ENCODE results near the gene STK16. TPM values are rescaled to one million over a fixed set of nuclear protein-coding genes. Genes with fewer than 3 reads are reported as not detected.

The STK16 gene
- total and polyA plus RNA-seq, 2 experiments from 2014 or later = 15.8 to 28.5 TPM

DNA sequence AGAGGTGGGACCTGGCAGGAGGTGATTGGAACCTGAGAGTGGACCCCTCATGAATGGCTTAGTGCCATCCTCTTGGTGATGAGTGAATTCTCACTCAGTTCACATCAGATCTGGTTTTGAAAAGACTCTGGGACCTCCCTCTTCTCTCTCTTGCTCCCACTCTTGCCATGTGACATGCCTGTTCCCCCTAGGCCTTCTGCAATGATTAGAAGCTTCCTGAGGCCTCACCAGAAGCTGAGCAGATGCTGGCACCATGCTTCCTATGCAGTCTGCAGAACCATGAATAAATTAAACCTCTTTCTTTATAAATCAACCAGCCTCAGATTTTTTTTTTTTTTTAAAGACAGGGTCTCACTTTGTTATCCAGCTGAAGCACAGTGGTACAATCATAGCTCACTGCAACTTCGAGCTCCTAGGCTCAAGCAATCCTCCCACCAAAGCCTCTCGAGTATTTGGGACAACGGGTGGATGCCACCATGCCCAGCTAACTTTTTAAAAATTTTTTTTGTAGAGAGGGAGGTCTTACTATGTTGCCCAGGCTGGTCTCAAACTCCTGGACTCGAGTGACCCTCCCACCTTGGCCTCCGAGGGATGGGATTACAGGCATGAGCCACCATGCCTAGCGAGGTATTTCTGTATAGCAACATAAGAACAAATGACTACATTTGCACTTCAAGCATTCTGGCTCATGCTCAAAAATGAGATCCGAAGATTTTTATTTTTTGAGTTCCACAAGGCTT is 40.7 kb upstream of the STK16 start:
- peaks cover 8% of the 10 kb centered on the region for H3K36me3 ChIP-seq
- H3K9me3 ChIP-seq (ENCODE audit: low read depth) = no peaks in the 10 kb centered on the region
- TF ChIP-seq, protein P1, sequence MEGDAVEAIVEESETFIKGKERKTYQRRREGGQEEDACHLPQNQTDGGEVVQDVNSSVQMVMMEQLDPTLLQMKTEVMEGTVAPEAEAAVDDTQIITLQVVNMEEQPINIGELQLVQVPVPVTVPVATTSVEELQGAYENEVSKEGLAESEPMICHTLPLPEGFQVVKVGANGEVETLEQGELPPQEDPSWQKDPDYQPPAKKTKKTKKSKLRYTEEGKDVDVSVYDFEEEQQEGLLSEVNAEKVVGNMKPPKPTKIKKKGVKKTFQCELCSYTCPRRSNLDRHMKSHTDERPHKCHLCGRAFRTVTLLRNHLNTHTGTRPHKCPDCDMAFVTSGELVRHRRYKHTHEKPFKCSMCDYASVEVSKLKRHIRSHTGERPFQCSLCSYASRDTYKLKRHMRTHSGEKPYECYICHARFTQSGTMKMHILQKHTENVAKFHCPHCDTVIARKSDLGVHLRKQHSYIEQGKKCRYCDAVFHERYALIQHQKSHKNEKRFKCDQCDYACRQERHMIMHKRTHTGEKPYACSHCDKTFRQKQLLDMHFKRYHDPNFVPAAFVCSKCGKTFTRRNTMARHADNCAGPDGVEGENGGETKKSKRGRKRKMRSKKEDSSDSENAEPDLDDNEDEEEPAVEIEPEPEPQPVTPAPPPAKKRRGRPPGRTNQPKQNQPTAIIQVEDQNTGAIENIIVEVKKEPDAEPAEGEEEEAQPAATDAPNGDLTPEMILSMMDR (IDR thresholded peaks at IDR 0.05; ENCODE audit: low read depth, low read length) = no peak
- DNase-seq (ENCODE audit: low read depth in 1 of 2, low spot score in 1 of 2) = no peak
- no peaks in the 10 kb centered on the region for H3K4me1 ChIP-seq (ENCODE audit: low read depth)
- no peak overlapping the region for H3K27ac ChIP-seq
- no peaks in the 10 kb centered on the region for H3K27me3 ChIP-seq
- no peak overlapping the region for H3K4me3 ChIP-seq

DNA sequence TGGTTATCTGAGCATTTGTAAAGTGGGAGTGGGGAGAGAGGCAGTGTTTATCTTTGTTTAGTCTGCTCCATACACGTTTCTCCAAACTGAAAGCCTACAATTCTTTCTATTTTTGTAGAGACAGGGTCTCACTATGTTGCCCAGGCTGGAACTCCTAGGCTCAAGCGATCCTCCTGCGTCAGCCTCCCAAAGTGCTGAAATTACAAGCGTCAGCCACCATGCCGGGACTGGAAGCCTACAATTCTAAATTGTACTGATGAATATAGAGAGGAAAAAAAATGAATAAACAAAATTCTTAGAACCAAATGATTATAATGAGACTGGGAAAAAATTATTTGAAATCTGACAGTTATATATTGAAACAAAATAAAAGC is 40.1 kb upstream of the STK16 start:
- Histone ChIP-seq H3K9me3 (ENCODE audit: low read depth) (no peaks in the 10 kb centered on the region), H3K27me3 (no peaks in the 10 kb centered on the region), H3K27ac (no peak overlapping the region), H3K4me1 (ENCODE audit: low read depth) (no peaks in the 10 kb centered on the region), H3K4me3 (no peak overlapping the region), H3K36me3 (peaks cover 8% of the 10 kb centered on the region)
- DNase-seq (ENCODE audit: low read depth in 1 of 2, low spot score in 1 of 2) = no peak
- TF ChIP-seq, protein P1 (IDR thresholded peaks at IDR 0.05; ENCODE audit: low read depth, low read length) = no peak

DNA sequence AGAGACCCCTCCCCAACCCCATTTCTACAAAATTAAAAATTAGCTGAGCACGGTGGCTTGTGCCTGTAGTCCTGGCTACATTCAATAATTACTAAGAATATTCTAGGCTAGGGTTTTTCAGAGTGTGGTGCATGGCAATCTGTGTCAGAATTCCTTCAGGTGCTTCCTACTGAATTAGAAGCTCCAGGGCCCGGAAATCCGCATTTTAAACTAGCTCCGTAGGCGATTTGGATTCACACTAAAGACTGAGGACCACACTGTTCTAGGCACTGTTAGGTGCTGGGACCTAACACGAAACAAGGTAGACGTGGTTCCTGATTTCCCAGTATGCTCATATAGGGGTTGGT is 39.3 kb upstream of the STK16 start:
- H3K27ac ChIP-seq = peak overlapping the region; percentile 86
- no peaks in the 10 kb centered on the region for H3K27me3 ChIP-seq
- peak overlapping the region; percentile 69 for H3K4me3 ChIP-seq
- H3K36me3 ChIP-seq = peaks cover 8% of the 10 kb centered on the region
- no peaks in the 10 kb centered on the region for H3K9me3 ChIP-seq (ENCODE audit: low read depth)
- no peaks in the 10 kb centered on the region for H3K4me1 ChIP-seq (ENCODE audit: low read depth)
- TF ChIP-seq, protein P1 (IDR thresholded peaks at IDR 0.05; ENCODE audit: low read depth, low read length) = no peak
- no peak for DNase-seq (ENCODE audit: low read depth in 1 of 2, low spot score in 1 of 2)

DNA sequence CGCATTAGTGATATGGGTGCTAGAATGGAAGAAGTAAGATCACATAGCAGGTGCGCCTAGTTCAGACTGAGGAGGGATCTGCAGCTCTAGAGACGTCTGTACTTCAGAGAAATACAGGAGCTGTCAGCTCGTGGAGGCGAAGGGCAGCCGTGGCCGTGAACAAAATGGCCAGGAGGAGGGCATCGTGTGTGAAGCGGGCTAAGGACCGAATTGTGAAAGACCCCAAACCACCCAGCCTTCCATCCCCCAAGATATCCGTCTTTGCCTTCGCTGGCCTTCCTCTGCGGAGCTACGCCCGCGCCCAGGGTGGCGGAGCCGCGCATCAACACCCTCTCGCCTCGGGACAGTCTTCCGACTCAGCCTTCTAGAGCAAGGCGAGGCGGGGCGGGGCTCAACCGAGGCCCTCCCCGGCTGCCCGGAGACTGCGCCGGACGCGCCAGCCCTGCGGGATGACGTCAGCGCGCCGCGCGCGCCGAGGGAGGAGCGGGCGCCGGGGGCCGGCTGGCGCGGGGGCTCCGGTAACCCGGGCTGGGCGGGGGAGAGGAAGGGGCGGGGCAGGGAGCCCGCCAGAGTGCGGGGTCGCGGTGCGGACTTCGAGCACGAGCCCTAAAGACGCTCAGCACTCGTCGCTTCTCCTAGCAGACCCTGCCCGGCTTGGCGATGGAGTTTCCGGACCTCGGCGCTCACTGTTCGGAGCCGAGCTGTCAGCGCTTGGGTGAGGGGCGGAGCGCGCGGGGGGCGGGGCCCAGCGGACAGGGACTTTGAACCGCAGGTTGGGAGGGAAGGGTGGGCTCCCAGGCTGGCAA is 38.7 kb upstream of the STK16 start, which contains the start of gene ZFAND2B:
TSS of gene ZFAND2B (plus strand) at position 455 of the 806 bp plus-strand sequence. CDS start at position 661, 206 bp downstream.
- Histone ChIP-seq H3K4me3 (peak within 1 kb of the TSS; percentile 69), H3K4me1 (ENCODE audit: low read depth) (no peaks in the 10 kb centered on the region), H3K27ac (peak within 1 kb of the TSS; percentile 86), H3K9me3 (ENCODE audit: low read depth) (no peaks in the 10 kb centered on the region), H3K27me3 (no peaks in the 10 kb centered on the region), H3K36me3 (peaks cover 8% of the 10 kb centered on the region)
- DNase-seq (ENCODE audit: low read depth in 1 of 2, low spot score in 1 of 2) = peak; percentile 95 to 97
- TF ChIP-seq, protein P1 (IDR thresholded peaks at IDR 0.05; ENCODE audit: low read depth, low read length) = no peak

DNA sequence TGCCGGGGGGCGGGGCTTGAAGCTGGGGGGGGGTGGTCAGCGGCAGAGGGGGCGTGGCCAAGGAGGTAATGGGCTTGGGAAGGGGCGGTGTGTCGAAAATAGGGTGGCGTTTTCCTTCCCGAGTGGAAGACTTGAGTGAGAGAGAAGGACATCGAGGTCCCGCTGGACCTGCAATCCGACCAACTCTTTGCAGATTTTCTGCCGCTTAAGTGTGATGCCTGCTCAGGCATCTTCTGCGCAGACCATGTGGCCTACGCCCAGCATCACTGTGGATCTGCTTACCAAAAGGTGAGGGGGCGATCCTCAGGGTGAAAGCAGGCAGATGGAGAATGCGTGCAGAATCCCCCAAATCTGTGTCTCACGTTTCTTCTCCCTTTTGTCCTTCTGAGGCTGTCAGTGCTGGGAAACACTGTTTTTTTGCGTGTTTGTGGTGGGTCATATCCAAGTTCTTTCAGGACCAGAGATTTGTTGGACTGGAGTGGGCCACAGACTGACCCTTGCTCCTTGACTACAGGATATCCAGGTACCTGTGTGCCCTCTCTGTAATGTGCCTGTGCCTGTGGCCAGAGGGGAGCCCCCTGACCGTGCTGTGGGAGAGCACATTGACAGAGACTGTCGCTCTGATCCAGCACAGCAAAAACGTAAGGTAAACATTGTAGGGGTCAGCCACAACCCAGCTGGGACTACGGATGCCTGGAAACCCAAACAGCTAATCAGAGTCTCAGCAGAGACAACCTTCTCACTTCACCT is 38.0 kb upstream of the STK16 start:
- peaks cover 8% of the 10 kb centered on the region for H3K36me3 ChIP-seq
- no peaks in the 10 kb centered on the region for H3K4me1 ChIP-seq (ENCODE audit: low read depth)
- no peak for DNase-seq (ENCODE audit: low read depth in 1 of 2, low spot score in 1 of 2)
- H3K27ac ChIP-seq = peak overlapping the region; percentile 86
- no peaks in the 10 kb centered on the region for H3K27me3 ChIP-seq
- TF ChIP-seq, protein P1 (IDR thresholded peaks at IDR 0.05; ENCODE audit: low read depth, low read length) = no peak
- H3K9me3 ChIP-seq (ENCODE audit: low read depth) = no peaks in the 10 kb centered on the region
- H3K4me3 ChIP-seq = peak overlapping the region; percentile 69
